Esophagus muscularis mucosa (tissue), 4 donors: ENCODE measurements around the gene ANAPC7.

ENCODE experiments used
- EP300 ChIP-seq: sonication (generic); formaldehyde crosslinking; IDR thresholded peaks from one replicate; pipeline ENCODE4 v1.6.1; 2017; ENCODE audit warnings: antibody characterized with exemption
- POLR2A ChIP-seq: fragments of 450-650 bp; IDR thresholded peaks from one replicate; pipeline ENCODE4 v1.6.1; 2017; ENCODE audit warnings: antibody characterized with exemption, moderate library complexity, mild to moderate bottlenecking, low read depth
- POLR2AphosphoS5 ChIP-seq, 2 donors: sonication (generic); formaldehyde crosslinking; IDR thresholded peaks; one replicate each; pipeline ENCODE4 v1.6.1; 2017; ENCODE audit warnings: antibody characterized with exemption in 2 of 2
- TF ChIP-seq, protein P1 (sequence below), 3 experiments: fragments of 200-600 bp in 2 of 3; fragments of 450-650 bp in 1 of 3; sonication (generic) in 2 of 3; IDR thresholded peaks; one replicate each; pipeline ENCODE4 v1.5.1; 2017 to 2019; ENCODE audit warnings: antibody characterized with exemption in 3 of 3, mild to moderate bottlenecking in 2 of 3, moderate library complexity in 1 of 3

DNA sequence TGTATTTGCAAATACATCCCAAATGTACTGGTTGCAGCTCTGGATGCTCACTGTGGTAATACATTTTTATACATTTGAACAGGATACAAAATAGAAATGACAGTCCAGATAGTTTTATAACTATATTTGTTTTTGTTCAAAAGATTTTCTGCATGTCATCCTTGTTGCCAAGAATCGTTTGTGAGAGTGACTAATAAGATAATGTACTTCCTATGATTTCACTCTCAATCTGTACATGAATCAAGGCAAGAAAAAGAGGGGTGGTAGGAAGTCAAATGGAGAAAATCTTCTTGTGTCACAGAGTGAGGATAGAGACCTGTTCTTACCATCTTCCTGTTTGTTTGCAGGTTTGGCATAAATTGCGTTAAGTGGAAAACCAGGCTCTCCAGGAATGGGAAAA is 32.7 kb upstream of the ANAPC7 start:
- TF ChIP-seq POLR2A (no peak), POLR2AphosphoS5 (IDR thresholded peaks at IDR 0.05) (no peak), EP300 (no peak)
- TF ChIP-seq, protein P1, sequence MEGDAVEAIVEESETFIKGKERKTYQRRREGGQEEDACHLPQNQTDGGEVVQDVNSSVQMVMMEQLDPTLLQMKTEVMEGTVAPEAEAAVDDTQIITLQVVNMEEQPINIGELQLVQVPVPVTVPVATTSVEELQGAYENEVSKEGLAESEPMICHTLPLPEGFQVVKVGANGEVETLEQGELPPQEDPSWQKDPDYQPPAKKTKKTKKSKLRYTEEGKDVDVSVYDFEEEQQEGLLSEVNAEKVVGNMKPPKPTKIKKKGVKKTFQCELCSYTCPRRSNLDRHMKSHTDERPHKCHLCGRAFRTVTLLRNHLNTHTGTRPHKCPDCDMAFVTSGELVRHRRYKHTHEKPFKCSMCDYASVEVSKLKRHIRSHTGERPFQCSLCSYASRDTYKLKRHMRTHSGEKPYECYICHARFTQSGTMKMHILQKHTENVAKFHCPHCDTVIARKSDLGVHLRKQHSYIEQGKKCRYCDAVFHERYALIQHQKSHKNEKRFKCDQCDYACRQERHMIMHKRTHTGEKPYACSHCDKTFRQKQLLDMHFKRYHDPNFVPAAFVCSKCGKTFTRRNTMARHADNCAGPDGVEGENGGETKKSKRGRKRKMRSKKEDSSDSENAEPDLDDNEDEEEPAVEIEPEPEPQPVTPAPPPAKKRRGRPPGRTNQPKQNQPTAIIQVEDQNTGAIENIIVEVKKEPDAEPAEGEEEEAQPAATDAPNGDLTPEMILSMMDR (IDR thresholded peaks at IDR 0.05), result no peak
